IMR-90 (cell line): ENCODE data around the gene C1QL1. TPM values are rescaled to one million over a fixed set of nuclear protein-coding genes. Genes with fewer than 3 reads are reported as not detected.
A peak's percentile ranks its signal among the peaks of the same experiment; 100 is the strongest.

Experiments used
- ATAC-seq: fragments of 200-7000 bp; cut with Tn5 transposase; 2 replicates; pipeline ENCODE4 v1.9.1; 2020; ENCODE audit warnings: low read depth, mild to moderate bottlenecking, moderate library complexity
- BruUV-seq: library from RNA; stranded (reverse); fragments of 400-500 nt; replicated peaks from 2 replicates; lab custom pipeline; 2021; lab: Mats Ljungman, UMichigan
- CTCF ChIA-PET: fragments of 300-600 bp; formaldehyde crosslinking; extraction: SDS; loops from one replicate; lab custom pipeline; 2021; ENCODE audit warnings: antibody characterized with exemption; lab: Yijun Ruan, JAX
- POLR2A ChIA-PET: fragments of 300-600 bp; sonication (Branson Sonifier 250); formaldehyde crosslinking; loops from one replicate; lab custom pipeline; 2022; ENCODE audit warnings: antibody characterized with exemption; ENCODE audit not compliant: unreplicated experiment; lab: Charles Lee
- DNase-seq: peaks from one replicate; pipeline ENCODE4 v3.0.0; 2013
- H2AFZ ChIP-seq: replicated peaks from 2 replicates; pipeline ENCODE3; 2013; ENCODE audit warnings: low read length, mild to moderate bottlenecking; ENCODE audit not compliant: poor library complexity
- H2AK5ac ChIP-seq: 2 replicates; pipeline ENCODE4 v1.6.1; 2013; ENCODE audit warnings: low read depth, low read length, inconsistent platforms
- H2AK9ac ChIP-seq: replicated peaks from 2 replicates; pipeline ENCODE3; 2013; ENCODE audit warnings: mild to moderate bottlenecking, low read depth, low read length, moderate library complexity; ENCODE audit not compliant: poor library complexity
- H2BK120ac ChIP-seq: 2 replicates; pipeline ENCODE4 v1.6.1; 2013; ENCODE audit warnings: low read depth, low read length, inconsistent platforms
- H2BK15ac ChIP-seq: 3 replicates; pipeline ENCODE4 v1.6.1; 2013; ENCODE audit warnings: low read depth, low read length, inconsistent platforms
- H2BK20ac ChIP-seq: 2 replicates; pipeline ENCODE4 v1.6.1; 2013; ENCODE audit warnings: low read depth, mild to moderate bottlenecking, inconsistent platforms, low read length, moderate library complexity
- H2BK5ac ChIP-seq: 2 replicates; pipeline ENCODE4 v1.6.1; 2013; ENCODE audit warnings: mild to moderate bottlenecking, low read depth, low read length, inconsistent platforms; ENCODE audit not compliant: poor library complexity, severe bottlenecking
- H3K14ac ChIP-seq: replicated peaks from 2 replicates; pipeline ENCODE4 v1.6.1; 2013; ENCODE audit warnings: low read depth, low read length, inconsistent platforms
- H3K18ac ChIP-seq: 2 replicates; pipeline ENCODE4 v1.6.1; 2013; ENCODE audit warnings: low read depth, low read length, control low read depth
- H3K23ac ChIP-seq: 2 replicates; pipeline ENCODE4 v1.6.1; 2013; ENCODE audit warnings: low read depth, low read length, inconsistent platforms
- H3K27ac ChIP-seq: 2 replicates; pipeline ENCODE4 v1.5.1; 2013; ENCODE audit warnings: mild to moderate bottlenecking, control low read depth, low read length; ENCODE audit not compliant: insufficient read depth
- H3K27me3 ChIP-seq: 2 replicates; pipeline ENCODE4 v1.6.1; 2013; ENCODE audit warnings: low read length; ENCODE audit not compliant: control insufficient read depth, insufficient read depth
- H3K36me3 ChIP-seq: 2 replicates; pipeline ENCODE4 v1.6.1; 2013; ENCODE audit warnings: low read length, mixed read lengths; ENCODE audit not compliant: control insufficient read depth, insufficient read depth
- H3K4ac ChIP-seq: 2 replicates; pipeline ENCODE4 v1.6.1; 2013; ENCODE audit warnings: low read depth, low read length, inconsistent platforms
- H3K4me1 ChIP-seq: 2 replicates; pipeline ENCODE4 v1.6.1; 2013; ENCODE audit warnings: low read length, mixed read lengths; ENCODE audit not compliant: control insufficient read depth, insufficient read depth
- H3K4me2 ChIP-seq: 2 replicates; pipeline ENCODE4 v1.6.1; 2013; ENCODE audit warnings: low read depth, mild to moderate bottlenecking, control low read depth, low read length, moderate library complexity
- H3K4me3 ChIP-seq: 2 replicates; pipeline ENCODE4 v1.5.1; 2013; ENCODE audit warnings: low read depth, mild to moderate bottlenecking, control low read depth, low read length, moderate library complexity; ENCODE audit not compliant: insufficient read depth
- H3K56ac ChIP-seq: 2 replicates; pipeline ENCODE4 v1.6.1; 2013; ENCODE audit warnings: low read length, inconsistent platforms; ENCODE audit not compliant: insufficient read depth; ENCODE audit errors: extremely low read depth
- H3K79me1 ChIP-seq, 2 experiments: 2 replicates each; pipeline ENCODE4 v1.6.1; 2013; ENCODE audit warnings: low read length in 2 of 2, inconsistent platforms in 1 of 2, low read depth in 1 of 2
- H3K9ac ChIP-seq: 2 replicates; pipeline ENCODE4 v1.6.1; 2013; ENCODE audit warnings: low read depth, low read length, control low read depth
- H3K9me1 ChIP-seq: 2 replicates; pipeline ENCODE4 v1.6.1; 2013; ENCODE audit warnings: low read length, inconsistent platforms; ENCODE audit not compliant: insufficient read depth
- H3K9me3 ChIP-seq: 2 replicates; pipeline ENCODE4 v1.6.1; 2013; ENCODE audit warnings: low read length; ENCODE audit not compliant: control insufficient read depth, insufficient read depth
- H4K20me1 ChIP-seq: 2 replicates; pipeline ENCODE4 v1.6.1; 2013; ENCODE audit warnings: low read length, inconsistent platforms; ENCODE audit not compliant: insufficient read depth
- H4K5ac ChIP-seq: 2 replicates; pipeline ENCODE4 v1.6.1; 2013; ENCODE audit warnings: mild to moderate bottlenecking, low read depth, low read length, control low read depth
- H4K8ac ChIP-seq, 2 experiments: 2 replicates each; pipeline ENCODE4 v1.6.1; 2013; ENCODE audit warnings: low read depth in 2 of 2, low read length in 2 of 2, control low read depth in 1 of 2, inconsistent platforms in 1 of 2
- H4K91ac ChIP-seq: 2 replicates; pipeline ENCODE4 v1.6.1; 2013; ENCODE audit warnings: low read depth, low read length, inconsistent platforms; ENCODE audit not compliant: insufficient read depth
- BHLHE40 ChIP-seq: fragments of 150-350 bp; IDR thresholded peaks from 2 replicates; pipeline ENCODE4 v1.6.1; 2016; ENCODE audit warnings: mild to moderate bottlenecking, low read depth, low read length
- NFE2L2 ChIP-seq: fragments of 150-350 bp; IDR thresholded peaks from 2 replicates; pipeline ENCODE4 v1.6.1; 2016; ENCODE audit warnings: low read depth, mild to moderate bottlenecking, low read length
- WGBS, 2 experiments: methylation state at CpG; one replicate each; pipeline versions ENCODE4 v1.1.5 to v1.1.7; 2013; ENCODE audit warnings: missing lambda C conversion rate in 2 of 2; ENCODE audit not compliant: insufficient read length in 1 of 2; ENCODE audit errors: extremely low coverage in 2 of 2; 5-methylcytosine and 5-hydroxymethylcytosine counted together
- dilution Hi-C: fragments of 300-500 bp; cut with HindIII; formaldehyde crosslinking; loops from one replicate; pipeline ENCODE4 v1.14.3; 2018; ENCODE audit warnings: low sequenced_read_pairs; ENCODE audit not compliant: unreplicated experiment
- in situ Hi-C: fragments of 300-500 bp; cut with MboI; formaldehyde crosslinking; loops from 3 replicates; pipeline ENCODE4 v1.14.3; 2019; ENCODE audit warnings: low sequenced_read_pairs, inconsistent platforms, mixed read lengths
- intact Hi-C: fragments of 100-400 bp; cut with micrococcal nuclease; formaldehyde crosslinking; loops from 2 replicates; pipeline ENCODE4 v1.10.0; 2022
- polyA plus RNA-seq, 3 experiments: library from polyadenylated mRNA; depleted of rRNA; stranded (reverse); fragments of >200 nt; gene quantifications; 2 replicates each; pipeline ENCODE4 v1.2.3, GENCODE V29; 2012; ENCODE audit warnings: low replicate concordance in 1 of 3
- total RNA-seq: library from RNA; depleted of rRNA; stranded (reverse); fragments of >200 nt; gene quantifications from 2 replicates; pipeline ENCODE4 v1.2.3, GENCODE V29; 2012

C1QL1 gene
- total and polyA plus RNA-seq, 2 of the 4 experiments (the other 2 are of a cell fraction), result 0.18 to 0.84 TPM

DNA sequence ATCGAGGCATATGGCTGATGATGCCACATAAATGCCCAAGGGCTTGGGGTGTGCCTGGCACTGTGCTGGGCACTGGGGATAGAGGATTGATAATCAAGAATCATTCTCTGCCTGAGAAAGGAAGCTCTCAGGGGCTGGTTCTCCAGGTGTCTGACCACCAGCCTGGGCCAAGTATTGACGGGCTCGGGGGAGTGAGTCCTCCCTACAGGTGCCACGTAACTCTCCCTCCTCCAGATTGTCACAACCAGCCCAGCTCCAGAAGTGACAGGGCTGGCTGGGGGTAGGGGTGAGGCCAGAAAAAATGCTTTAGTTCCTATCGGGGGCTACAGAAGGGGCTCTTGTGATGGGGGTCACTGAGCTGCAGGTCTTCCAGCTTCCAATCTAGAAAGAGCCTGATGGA is 10.7 kb upstream of the C1QL1 start:
- 0 out of 3 replicates have a peak overlapping the region, but pooled peaks have one; percentile 9 for H2BK15ac ChIP-seq
- no peak overlapping the region for H2BK5ac ChIP-seq
- DNase-seq (no peak), ATAC-seq (no peak)
- intact Hi-C loops, result loop anchor here (2.0 kb wide), 1 partner anchor 40 kb away; no protein-coding TSS in a partner anchor
- no peak overlapping the region for H2AK9ac ChIP-seq
- H3K27ac ChIP-seq, result no peak overlapping the region
- H3K4ac ChIP-seq, result peak overlapping the region; percentile 24
- no peaks in the 10 kb centered on the region for H3K36me3 ChIP-seq
- H3K27me3 ChIP-seq, result peaks cover 4% of the 10 kb centered on the region; the same call in 1 of the 2 replicates
- H3K9ac ChIP-seq, result no peak overlapping the region
- H2BK120ac ChIP-seq, result peak overlapping the region; percentile 56
- no TSS peak for BruUV-seq
- 50% methylated on average over 1 of the region's 5 CpGs; no CpG with 5 or more reads in 1 of the 2 experiments for WGBS, 2 experiments
- peak overlapping the region; percentile 60; the same call in 1 of the 2 replicates for H2BK20ac ChIP-seq
- no peaks in the 10 kb centered on the region for H3K9me3 ChIP-seq
- in situ Hi-C loops, result no loop called here
- 0 out of 2 replicates have a peak overlapping the region, but pooled peaks have one; percentile 19 for H3K23ac ChIP-seq
- peaks cover 0 to 6% of the 10 kb centered on the region in 2 experiments; a peak in 1 of 4 replicates for H3K79me1 ChIP-seq
- no peak overlapping the region for H3K14ac ChIP-seq
- TF ChIP-seq NFE2L2 (no peak), BHLHE40 (no peak)
- dilution Hi-C loops, result no loop called here
- peak overlapping the region; percentile 45; the same call in 1 of the 2 replicates for H4K91ac ChIP-seq
- peaks cover 39% of the 10 kb centered on the region for H3K4me1 ChIP-seq
- ChIA-PET CTCF (no interaction called here), POLR2A (no interaction called here)
- peak overlapping the region; percentile 5; the same call in 1 of the 2 replicates for H3K18ac ChIP-seq
- no peak overlapping the region for H3K56ac ChIP-seq
- H2AK5ac ChIP-seq, result peak overlapping the region; percentile 86
- H2AFZ ChIP-seq, result no peak overlapping the region
- H3K4me2 ChIP-seq, result no peak overlapping the region
- H4K8ac ChIP-seq, result no peak overlapping the region
- no peak overlapping the region for H3K4me3 ChIP-seq
- H4K20me1 ChIP-seq, result peaks cover 5% of the 10 kb centered on the region; the same call in 1 of the 2 replicates
- peak overlapping the region; percentile 10; the same call in 1 of the 2 replicates for H4K5ac ChIP-seq
- H3K9me1 ChIP-seq, result peaks cover 23% of the 10 kb centered on the region
